A673 (cell line): ENCODE data around the gene DCP2. TPM values are rescaled to one million over a fixed set of nuclear protein-coding genes. Genes with fewer than 3 reads are reported as not detected.

ENCODE experiments used
- BruUV-seq: library from RNA; stranded (reverse); fragments of 400-500 nt; replicated peaks from 2 replicates; lab custom pipeline; 2021; lab: Mats Ljungman, UMichigan
- CTCF ChIA-PET: fragments of 300-600 bp; sonication (Branson Sonifier 250); formaldehyde crosslinking; loops from one replicate; lab custom pipeline; 2022; ENCODE audit warnings: antibody characterized with exemption; lab: Charles Lee
- POLR2A ChIA-PET: fragments of 300-600 bp; sonication (Branson Sonifier 250); formaldehyde crosslinking; loops from one replicate; lab custom pipeline; 2022; ENCODE audit warnings: antibody characterized with exemption; ENCODE audit not compliant: low non-redundant PET; lab: Charles Lee
- DNase-seq: peaks from one replicate; pipeline ENCODE4 v3.0.0-alpha.2; 2015; ENCODE audit warnings: low spot score
- H3K27ac ChIP-seq: fragments of 200-600 bp; sonication (generic); 2 replicates; pipeline ENCODE4 v1.5.1; 2016; ENCODE audit warnings: mixed run types, low read depth, mild to moderate bottlenecking, mixed read lengths, antibody characterized with exemption, low read length; ENCODE audit not compliant: poor library complexity, severe bottlenecking
- H3K27me3 ChIP-seq: fragments of 200-600 bp; sonication (generic); replicated peaks from 2 replicates; pipeline ENCODE4 v1.6.1; 2017; ENCODE audit warnings: mixed run types, low read depth, mild to moderate bottlenecking, mixed read lengths, antibody characterized with exemption, low read length; ENCODE audit not compliant: insufficient read depth, poor library complexity
- H3K36me3 ChIP-seq: fragments of 200-600 bp; sonication (generic); 2 replicates; pipeline ENCODE4 v1.6.1; 2016; ENCODE audit warnings: mixed run types, mild to moderate bottlenecking, mixed read lengths, antibody characterized with exemption, low read length; ENCODE audit not compliant: insufficient read depth, poor library complexity, severe bottlenecking
- H3K4me1 ChIP-seq: fragments of 200-600 bp; sonication (generic); 2 replicates; pipeline ENCODE4 v1.6.1; 2017; ENCODE audit warnings: mixed run types, mild to moderate bottlenecking, mixed read lengths, antibody characterized with exemption, low read length; ENCODE audit not compliant: insufficient read depth, poor library complexity, severe bottlenecking
- H3K4me3 ChIP-seq: fragments of 200-600 bp; sonication (generic); 2 replicates; pipeline ENCODE4 v1.5.1; 2016; ENCODE audit warnings: low read depth, mixed run types, mild to moderate bottlenecking, mixed read lengths, low read length; ENCODE audit not compliant: poor library complexity, severe bottlenecking
- H3K9me3 ChIP-seq: fragments of 200-600 bp; sonication (generic); 2 replicates; pipeline ENCODE4 v1.6.1; 2016; ENCODE audit warnings: mixed run types, low read depth, mild to moderate bottlenecking, mixed read lengths, antibody characterized with exemption, low read length; ENCODE audit not compliant: poor library complexity, severe bottlenecking
- EZH2 ChIP-seq: fragments of 200-600 bp; sonication (generic); IDR thresholded peaks from 2 replicates; pipeline ENCODE4 v1.6.1; 2017; ENCODE audit warnings: borderline replicate concordance, low read depth, mild to moderate bottlenecking, mixed read lengths, antibody characterized with exemption, low read length; ENCODE audit not compliant: poor library complexity, severe bottlenecking
- intact Hi-C: fragments of 100-400 bp; cut with micrococcal nuclease; formaldehyde crosslinking; loops from one replicate; pipeline ENCODE4 v1.10.0; 2022; ENCODE audit not compliant: unreplicated experiment
- total RNA-seq: library from RNA; stranded (reverse); gene quantifications from 2 replicates; pipeline ENCODE4 v1.2.3, GENCODE V29; 2021
- TF ChIP-seq, protein P1 (sequence below): fragments of 300-800, 200-600 bp; sonication (generic); conservative IDR thresholded peaks from 2 replicates; pipeline ENCODE4 v1.5.1; 2017; ENCODE audit warnings: low read depth, mild to moderate bottlenecking, antibody characterized with exemption, low read length, moderate library complexity, mixed read lengths

DCP2 gene
- total RNA-seq, 1 experiment from 2014 or later, result 73.5 TPM

DNA sequence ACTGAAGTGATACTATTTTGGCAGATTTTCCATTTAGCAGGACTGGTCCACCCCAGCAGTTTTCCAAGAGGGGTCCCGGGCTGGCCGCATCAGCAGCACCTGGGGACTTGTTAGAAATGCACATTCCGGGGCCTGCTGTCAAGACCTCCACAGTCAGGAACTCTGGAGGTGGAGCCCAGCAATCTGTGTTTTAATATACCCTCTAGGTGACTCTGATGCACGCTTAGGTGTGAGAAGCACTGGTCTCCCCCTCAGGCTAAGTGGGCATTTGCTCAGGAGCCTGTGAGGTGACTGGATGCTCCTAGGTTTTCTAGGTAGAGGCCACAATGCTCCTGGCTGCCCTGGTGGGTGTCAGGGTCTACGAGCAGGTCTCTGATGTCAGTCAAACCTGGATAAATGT lies 81.7 kb downstream of the DCP2 start:
- H3K27me3 ChIP-seq, result peaks cover 5% of the 10 kb centered on the region
- no peaks in the 10 kb centered on the region for H3K4me1 ChIP-seq
- no peaks in the 10 kb centered on the region for H3K9me3 ChIP-seq
- TF ChIP-seq, protein P1, sequence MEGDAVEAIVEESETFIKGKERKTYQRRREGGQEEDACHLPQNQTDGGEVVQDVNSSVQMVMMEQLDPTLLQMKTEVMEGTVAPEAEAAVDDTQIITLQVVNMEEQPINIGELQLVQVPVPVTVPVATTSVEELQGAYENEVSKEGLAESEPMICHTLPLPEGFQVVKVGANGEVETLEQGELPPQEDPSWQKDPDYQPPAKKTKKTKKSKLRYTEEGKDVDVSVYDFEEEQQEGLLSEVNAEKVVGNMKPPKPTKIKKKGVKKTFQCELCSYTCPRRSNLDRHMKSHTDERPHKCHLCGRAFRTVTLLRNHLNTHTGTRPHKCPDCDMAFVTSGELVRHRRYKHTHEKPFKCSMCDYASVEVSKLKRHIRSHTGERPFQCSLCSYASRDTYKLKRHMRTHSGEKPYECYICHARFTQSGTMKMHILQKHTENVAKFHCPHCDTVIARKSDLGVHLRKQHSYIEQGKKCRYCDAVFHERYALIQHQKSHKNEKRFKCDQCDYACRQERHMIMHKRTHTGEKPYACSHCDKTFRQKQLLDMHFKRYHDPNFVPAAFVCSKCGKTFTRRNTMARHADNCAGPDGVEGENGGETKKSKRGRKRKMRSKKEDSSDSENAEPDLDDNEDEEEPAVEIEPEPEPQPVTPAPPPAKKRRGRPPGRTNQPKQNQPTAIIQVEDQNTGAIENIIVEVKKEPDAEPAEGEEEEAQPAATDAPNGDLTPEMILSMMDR, result no peak
- TF ChIP-seq EZH2, result no peak
- no TSS peak for BruUV-seq
- ChIA-PET CTCF (no interaction called here), POLR2A (no interaction called here)
- no peak overlapping the region for H3K27ac ChIP-seq
- no peak for DNase-seq
- intact Hi-C loops, result no loop called here
- H3K4me3 ChIP-seq, result no peak overlapping the region
- H3K36me3 ChIP-seq, result no peaks in the 10 kb centered on the region

DNA sequence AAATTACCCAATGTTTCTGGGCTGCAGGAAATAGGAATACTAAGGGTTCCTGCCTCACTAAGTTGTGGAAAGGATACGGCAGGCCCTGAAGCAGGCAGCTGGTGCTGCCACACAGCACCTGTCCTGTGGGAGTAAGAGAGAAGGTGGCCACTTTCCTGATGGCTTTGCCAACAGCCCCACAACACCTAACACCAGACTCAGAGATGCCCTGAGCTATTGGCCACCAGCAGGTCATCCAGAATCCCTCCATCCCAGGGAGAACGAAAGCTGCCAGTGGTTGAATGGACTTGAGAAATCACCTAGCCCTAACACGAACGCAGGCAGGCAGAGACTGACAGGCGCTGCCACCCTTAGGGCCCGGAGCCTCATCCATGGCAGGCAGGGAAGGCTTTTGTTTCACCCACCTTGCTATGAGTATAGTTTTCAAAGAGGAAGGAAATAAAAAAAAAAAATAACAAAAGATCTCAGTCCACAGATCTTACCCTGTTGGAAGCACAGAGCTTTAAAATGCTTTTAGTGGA lies 82.2 kb downstream of the DCP2 start:
- CTCF ChIA-PET, result no interaction called here
- Histone ChIP-seq H3K9me3 (no peaks in the 10 kb centered on the region), H3K4me1 (no peaks in the 10 kb centered on the region), H3K27ac (no peak overlapping the region), H3K27me3 (peaks cover 5% of the 10 kb centered on the region), H3K36me3 (no peaks in the 10 kb centered on the region), H3K4me3 (no peak overlapping the region)
- no TSS peak for BruUV-seq
- DNase-seq, result no peak
- intact Hi-C loops, result no loop called here
- no peak for TF ChIP-seq EZH2
- POLR2A ChIA-PET, result no interaction called here

DNA sequence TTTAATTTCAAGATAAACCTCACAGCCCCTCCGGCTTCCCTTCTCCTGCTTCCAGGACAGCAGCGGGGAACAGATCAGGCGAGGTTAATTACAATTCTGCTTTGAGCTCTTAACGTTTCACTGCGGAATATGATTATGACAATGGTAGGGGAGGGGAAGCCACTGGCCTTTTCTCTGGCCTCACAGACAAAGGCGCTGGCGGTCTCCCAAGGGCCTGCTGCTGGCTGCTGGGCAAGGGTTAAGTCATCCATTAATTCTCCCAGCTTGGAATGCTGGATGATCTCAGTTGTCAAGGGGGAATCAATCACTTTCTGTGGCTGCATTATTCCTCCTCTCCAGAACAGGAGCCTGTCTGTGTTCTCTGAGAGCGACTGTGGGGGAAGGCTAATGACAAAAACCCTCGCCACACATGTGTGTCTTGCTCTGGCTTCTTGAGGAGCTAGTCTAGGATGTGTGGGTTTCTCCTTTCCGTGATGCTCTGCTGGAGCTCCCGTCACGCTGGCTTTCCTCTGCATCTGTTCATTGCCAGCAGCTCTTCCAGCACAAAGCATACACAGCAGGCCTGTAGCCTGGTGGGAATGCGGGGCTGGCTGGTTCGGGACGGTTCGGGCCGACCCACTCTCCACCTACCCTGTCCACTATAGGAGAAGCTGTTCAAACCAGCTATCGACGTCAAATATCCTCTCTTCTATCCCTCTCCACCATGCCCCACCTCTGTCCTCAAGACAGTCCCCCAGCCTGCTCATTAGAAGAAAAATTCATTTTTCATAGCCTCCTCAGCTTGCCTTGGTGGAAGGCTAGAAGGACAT lies 82.8 kb downstream of the DCP2 start:
- ChIA-PET POLR2A (no interaction called here), CTCF (no interaction called here)
- Histone ChIP-seq H3K9me3 (no peaks in the 10 kb centered on the region), H3K27me3 (peaks cover 5% of the 10 kb centered on the region), H3K27ac (no peak overlapping the region), H3K4me1 (no peaks in the 10 kb centered on the region), H3K36me3 (no peaks in the 10 kb centered on the region), H3K4me3 (no peak overlapping the region)
- TF ChIP-seq, protein P1, result no peak
- TF ChIP-seq EZH2, result no peak
- DNase-seq, result no peak
- intact Hi-C loops, result no loop called here
- BruUV-seq, result no TSS peak
